Heart left ventricle (tissue), 16 donors: ENCODE measurements around the gene HAO2. TPM values are rescaled to one million over a fixed set of nuclear protein-coding genes. Genes with fewer than 3 reads are reported as not detected.

Experiments
- ATAC-seq, 4 donors: fragments of 200-7000 bp; cut with Tn5 transposase; one replicate each; pipeline ENCODE4 v1.9.1; 2020 to 2022; ENCODE audit warnings: moderate library complexity in 4 of 4, mild to moderate bottlenecking in 3 of 4, moderate number of reproducible peaks in 1 of 4
- DNase-seq, 5 donors: peaks; one replicate each; pipeline ENCODE4 v3.0.0-alpha.2; 2020
- H3K27ac ChIP-seq, 12 donors: fragments of 200-600 bp; sonication (generic) in 4 of 12; one replicate each; pipeline versions ENCODE4 v1.5.0 to v1.8.0; 2016 to 2022; ENCODE audit warnings: mild to moderate bottlenecking in 2 of 12
- H3K27me3 ChIP-seq, 9 donors: fragments of 200-600 bp; sonication (generic) in 2 of 9; one replicate each; pipeline versions ENCODE4 v1.5.1 to v1.8.0; 2016 to 2022; ENCODE audit warnings: mild to moderate bottlenecking in 3 of 9
- H3K36me3 ChIP-seq, 9 donors: fragments of 200-600 bp; sonication (generic) in 2 of 9; one replicate each; pipeline versions ENCODE4 v1.5.0 to v1.8.0; 2018 to 2022; ENCODE audit warnings: mild to moderate bottlenecking in 2 of 9
- H3K4me1 ChIP-seq, 12 donors: fragments of 200-600 bp; sonication (generic) in 4 of 12; one replicate each; pipeline versions ENCODE4 v1.5.0 to v1.8.0; 2016 to 2022; ENCODE audit warnings: mild to moderate bottlenecking in 3 of 12
- H3K4me3 ChIP-seq, 12 donors: fragments of 200-600 bp; sonication (generic) in 4 of 12; one replicate each; pipeline versions ENCODE4 v1.5.0 to v1.8.0; 2017 to 2022; ENCODE audit warnings: mild to moderate bottlenecking in 9 of 12, moderate library complexity in 4 of 12
- H3K9me3 ChIP-seq, 12 donors: fragments of 200-600 bp; sonication (generic) in 4 of 12; one replicate each; pipeline versions ENCODE4 v1.5.0 to v1.8.0; 2016 to 2022; ENCODE audit warnings: mild to moderate bottlenecking in 1 of 12
- CTCF ChIP-seq, 12 donors: fragments of 200-600 bp; sonication (generic) in 4 of 12; IDR thresholded peaks; one replicate each; pipeline versions ENCODE4 v1.5.0 to v1.8.0; 2018 to 2022; ENCODE audit warnings: antibody characterized with exemption in 12 of 12, mild to moderate bottlenecking in 5 of 12
- POLR2A ChIP-seq, 2 donors: fragments of 450-650 bp; IDR thresholded peaks; one replicate each; pipeline ENCODE4 v1.6.1; 2017; ENCODE audit warnings: antibody characterized with exemption in 2 of 2, mild to moderate bottlenecking in 2 of 2, moderate library complexity in 2 of 2
- WGBS, 4 donors: extraction: QIAGEN DNeasy Blood & Tissue Kit in 2 of 4; methylation state at CpG; one replicate each; pipeline versions ENCODE4 v1.1.5 to v1.1.7; 2013 to 2018; 5-methylcytosine and 5-hydroxymethylcytosine counted together
- intact Hi-C, 10 donors: fragments of 100-400 bp; cut with DNase I; formaldehyde crosslinking; loops; one replicate each; pipeline versions ENCODE4 v1.11.1 to v1.14.2; 2022
- long read RNA-seq, 3 donors: library from polyadenylated mRNA; unstranded; transcript quantifications; one replicate each; pipeline ENCODE4 v2.0.0, GENCODE V29; 2020 to 2021
- polyA plus RNA-seq, 2 donors: library from polyadenylated mRNA; stranded (reverse); fragments of 200-250 nt; gene quantifications; one replicate each; pipeline ENCODE4 v1.2.3, GENCODE V29; 2013
- total RNA-seq, 9 donors: library from RNA; depleted of rRNA in 2 of 9; stranded (reverse); fragments of >200 nt in 2 of 9; fragmentation: NEBNext Ultra II Directional in 3 of 9; extraction: Animal tissue kit (Norgen Biotek cat#: 25700) in 3 of 9; gene quantifications; one replicate each; pipeline versions ENCODE4 v1.1.0 to v1.2.4, GENCODE V29; 2016 to 2023
- donor health status: ischemic (EF 13 %, LVEDD 7.1; RV severe dilation, severe dysfunction).
- donor health status: healthy with polysubstance abuse.
- donor health status: DM: no; HTN: yes; CAD: no.
- donor health status: DM: no; HTN: no; CAD: no.
- donor health status: ischemic (EF 25% LVEDD 6.9; RV normal size, moderate dysfunction).
- donor health status: ischemic (EF 25% LVEDD 5.7; RV mildly dilated, moderate dysfunction).
- donor health status: healthy.
- donor health status: DM: yes; HTN: yes; CAD: no.
- donor health status: ischemic (EF 35%, LVEDD 5.7; RV mildly dilated, moderate dysfunction).
- donor health status: nonischemic (EF 11% LVEDD 7.7; RV severe dilation, severe dysfunction).
- donor health status: DM: yes; HTN: yes; CAD: no.
- donor health status: PGD.
- donor health status: ischemic (EF 29% LVEDD 5.4; RV normal size, mild dysfunction).
- donor health status: nonischemic (EF 23%, LVEDD 6.1; RV moderate dilation, normal function).

Gene HAO2
- total RNA-seq (not detected), polyA plus RNA-seq (not detected)
- long read RNA-seq, donor 1 = 0 reads
- long read RNA-seq, donor 2 = 0 reads
- long read RNA-seq, donor 3 = 0 reads

GRCh38 chr1:119368554-119368953 is at the start of gene HAO2:
Gene HAO2 (plus strand): TSS chr1:119368785. CDS start chr1:119381086, 12,301 bp downstream.
- ATAC-seq (no peak), DNase-seq (no peak)
- Histone ChIP-seq H3K4me1 (no peaks in the 10 kb centered on the region), H3K9me3 (no peaks in the 10 kb centered on the region), H3K27ac (no peak within 1 kb of the TSS), H3K4me3 (no peak within 1 kb of the TSS), H3K36me3 (no peaks in the 10 kb centered on the region), H3K27me3 (peaks cover 0 to 5% (median 0%) of the 10 kb centered on the region in 9 donors)
- WGBS, 4 donors = 44 to 82% (median 53%) methylated on average over 2 of the region's 2 CpGs
- TF ChIP-seq POLR2A (IDR thresholded peaks at IDR 0.05) = no peak
- TF ChIP-seq CTCF (IDR thresholded peaks at IDR 0.05) = no peak
- intact Hi-C loops = loop anchor here in 7 of 10 donors (5.0 to 10.0 kb wide), 8 partner anchors 81 to 1404 kb away; no protein-coding TSS in a partner anchor

- Histone ChIP-seq H3K36me3 (no peaks in the 10 kb centered on the region), H3K4me3 (no peak overlapping the region), H3K27ac (no peak overlapping the region), H3K9me3 (no peaks in the 10 kb centered on the region), H3K27me3 (no peaks in the 10 kb centered on the region), H3K4me1 (no peaks in the 10 kb centered on the region)
- ATAC-seq (no peak), DNase-seq (no peak)
- TF ChIP-seq POLR2A (IDR thresholded peaks at IDR 0.05) = no peak
- no peak for TF ChIP-seq CTCF (IDR thresholded peaks at IDR 0.05)
- intact Hi-C loops = no loop called here
Observed at GRCh38 chr1:119320100-119320499, 48.5 kb upstream of the HAO2 start.

- TF ChIP-seq CTCF (IDR thresholded peaks at IDR 0.05) (no peak), POLR2A (IDR thresholded peaks at IDR 0.05) (no peak)
- peak overlapping the region in 1 of 12 donors; percentile 43 for H3K27ac ChIP-seq
- WGBS, 4 donors = 74 to 83% (median 81%) methylated on average over 5 of the region's 5 CpGs
- H3K27me3 ChIP-seq = no peaks in the 10 kb centered on the region
- H3K4me1 ChIP-seq = peaks cover 0 to under 1% (median 0%) of the 10 kb centered on the region in 12 donors
- no peak for DNase-seq
- intact Hi-C loops = no loop called here
- ATAC-seq = no peak
- no peaks in the 10 kb centered on the region for H3K9me3 ChIP-seq
- H3K4me3 ChIP-seq = no peak overlapping the region
- H3K36me3 ChIP-seq = no peaks in the 10 kb centered on the region
Observed at GRCh38 chr1:119321666-119322419, 46.7 kb upstream of the HAO2 start.

- TF ChIP-seq POLR2A (IDR thresholded peaks at IDR 0.05) = no peak
- TF ChIP-seq CTCF (IDR thresholded peaks at IDR 0.05) = no peak
- DNase-seq = no peak
- intact Hi-C loops = no loop called here
- H3K27me3 ChIP-seq = no peaks in the 10 kb centered on the region
- 66 to 78% (median 72%) methylated on average over 5 of the region's 5 CpGs for WGBS, 4 donors
- no peaks in the 10 kb centered on the region for H3K9me3 ChIP-seq
- H3K27ac ChIP-seq = peak overlapping the region in 3 of 12 donors; percentile 17 to 51 (median 33)
- peaks cover 0 to 12% (median 4%) of the 10 kb centered on the region in 12 donors for H3K4me1 ChIP-seq
- H3K4me3 ChIP-seq = no peak overlapping the region
- ATAC-seq = peak; percentile 26 to 73 (median 66)
- no peaks in the 10 kb centered on the region for H3K36me3 ChIP-seq
Observed at GRCh38 chr1:119323216-119323982, 45.2 kb upstream of the HAO2 start.
